Muscle of arm (tissue), 12 donors: Measurements from ENCODE around the gene CCDC142. TPM values are rescaled to one million over a fixed set of nuclear protein-coding genes. Genes with fewer than 3 reads are reported as not detected.
A peak's percentile ranks its signal among the peaks of the same experiment; 100 is the strongest.

Experiments
- DNase-seq: peaks from one replicate; pipeline ENCODE4 v3.0.0-alpha.2; 2013
- polyA plus RNA-seq, 12 donors: library from polyadenylated mRNA; unstranded; fragments of 120-200 nt; gene quantifications; one replicate each; pipeline ENCODE4 v1.2.1, GENCODE V29; 2013; ENCODE audit not compliant: insufficient read length in 12 of 12

Gene CCDC142
- polyA plus RNA-seq, 12 donors: 5.4 to 14.4 (median 8.5) TPM; not detected in 1

DNA sequence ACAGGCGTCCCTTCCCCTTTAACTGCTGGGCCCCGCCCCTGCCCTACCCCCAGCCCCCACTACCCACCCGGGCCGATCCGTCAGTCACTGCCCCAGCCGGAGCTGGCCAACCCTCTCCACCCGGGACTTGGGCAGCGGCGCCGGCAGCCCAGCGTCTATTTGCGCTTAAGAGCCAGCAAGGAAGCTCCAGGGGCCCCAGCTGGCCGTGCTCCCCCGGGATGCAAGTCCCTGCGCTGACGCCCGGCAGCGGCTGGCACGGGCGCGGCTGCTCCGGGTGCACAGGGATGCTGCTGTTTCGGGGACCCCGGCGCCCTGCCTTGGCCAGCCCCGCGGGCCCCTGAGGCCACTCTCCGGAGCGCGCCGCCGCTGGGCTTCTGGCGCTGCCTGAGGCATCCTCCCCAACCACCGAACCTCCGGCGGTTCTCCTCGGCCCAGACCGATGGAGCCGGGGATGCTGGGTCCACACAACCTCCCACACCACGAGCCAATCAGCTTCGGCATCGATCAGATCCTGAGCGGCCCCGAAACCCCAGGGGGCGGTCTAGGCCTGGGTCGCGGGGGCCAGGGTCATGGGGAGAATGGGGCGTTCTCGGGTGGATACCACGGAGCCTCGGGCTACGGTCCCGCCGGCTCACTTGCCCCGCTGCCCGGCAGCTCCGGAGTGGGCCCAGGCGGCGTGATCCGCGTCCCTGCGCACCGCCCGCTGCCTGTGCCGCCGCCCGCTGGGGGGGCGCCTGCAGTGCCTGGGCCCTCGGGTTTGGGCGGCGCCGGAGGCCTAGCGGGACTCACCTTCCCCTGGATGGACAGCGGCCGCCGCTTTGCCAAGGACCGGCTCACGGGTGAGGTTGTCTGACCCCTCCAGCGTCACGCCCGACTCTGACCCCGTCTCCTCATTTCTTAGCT lies 31.8 kb upstream of the CCDC142 start, which contains the start of gene TLX2:
TSS of gene TLX2 (plus strand) at position 83 of the 903 bp plus-strand sequence. CDS start at position 440, 357 bp downstream.
- no peak for DNase-seq

- DNase-seq: no peak
Measured at GRCh38 chr2:74513605-74514367, 31.0 kb upstream of the CCDC142 start.

- no peak for DNase-seq
Measured at GRCh38 chr2:74512744-74513604, 30.2 kb upstream of the CCDC142 start.

- DNase-seq: no peak
Measured at GRCh38 chr2:74511104-74511989, 28.5 kb upstream of the CCDC142 start.

GRCh38 chr2:74510272-74510671 lies 27.5 kb upstream of the CCDC142 start:
- DNase-seq: no peak

DNA sequence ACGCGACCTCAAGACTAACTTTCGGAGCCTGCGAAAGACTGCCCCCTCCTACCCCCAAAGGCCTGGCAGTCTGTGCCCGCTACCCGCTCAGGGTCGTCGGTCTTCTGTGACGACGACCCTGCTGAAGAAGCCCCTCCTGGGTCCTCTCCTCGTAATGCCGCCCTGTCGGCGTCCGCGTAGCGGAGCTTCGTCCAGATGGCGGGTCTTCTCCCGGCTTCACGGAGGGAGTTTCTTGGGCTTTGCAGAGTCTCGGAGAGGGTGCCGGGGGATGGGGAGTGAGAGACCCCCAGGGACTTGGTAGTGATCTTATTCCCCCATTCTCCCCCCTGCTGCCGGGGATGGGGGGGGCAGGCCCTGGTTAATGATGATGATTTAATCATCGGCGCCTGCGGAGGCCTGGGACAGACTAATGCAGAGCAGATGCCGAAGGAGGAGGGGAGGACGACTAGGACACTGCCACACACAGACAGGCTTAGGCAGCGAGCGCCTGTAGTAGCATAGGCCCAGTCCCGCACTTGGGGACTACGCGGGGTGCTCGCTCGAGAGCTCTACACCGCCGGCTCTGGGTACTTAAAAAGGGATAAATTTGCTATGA lies 25.2 kb upstream of the CCDC142 start:
- no peak for DNase-seq

DNA sequence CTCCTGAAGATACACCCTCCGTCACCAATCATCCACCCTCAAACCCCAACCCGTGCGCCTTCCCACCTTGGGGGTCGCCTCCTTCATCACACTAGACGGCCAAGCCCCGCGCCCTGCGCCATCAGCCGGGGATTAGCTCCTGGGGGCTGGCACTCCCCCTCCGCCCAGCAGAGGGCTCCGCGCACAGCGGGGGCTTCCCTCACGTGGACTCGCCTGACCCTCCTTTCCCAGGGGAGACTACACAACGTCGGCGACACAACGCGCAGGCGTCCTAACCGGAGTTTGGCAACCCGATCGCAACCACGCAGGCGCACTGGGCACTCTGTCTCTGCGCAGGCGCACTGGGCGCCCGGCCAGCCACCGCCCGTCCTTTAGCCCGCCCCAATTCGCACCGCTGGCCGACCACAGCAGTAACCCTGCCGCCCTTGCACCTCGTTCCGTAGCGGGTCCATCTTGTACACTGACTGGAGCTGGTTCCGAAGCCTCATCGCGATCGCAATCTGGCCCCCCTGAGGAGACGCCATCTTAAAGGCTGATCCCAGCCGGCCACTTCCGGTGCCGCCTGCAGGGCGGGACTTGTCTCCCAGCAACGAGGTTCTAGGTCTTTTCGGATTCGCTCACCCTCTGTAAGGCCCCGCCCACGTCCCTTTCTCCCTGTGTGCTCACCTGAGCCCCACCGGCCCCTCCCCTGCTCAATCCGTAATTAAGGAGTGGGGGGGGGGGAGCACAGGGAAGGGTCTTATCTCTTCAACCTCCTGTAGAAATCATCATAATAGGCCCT lies 24.5 kb upstream of the CCDC142 start, which contains the start of gene PCGF1:
TSS of gene PCGF1 (minus strand) at position 551 of the 781 bp plus-strand sequence. CDS start at position 524, 27 bp downstream.
- DNase-seq: peak; percentile 99

GRCh38 chr2:74505448-74506246 lies 22.8 kb upstream of the CCDC142 start:
- no peak for DNase-seq

GRCh38 chr2:74504591-74504990 lies 21.8 kb upstream of the CCDC142 start:
- DNase-seq: no peak

GRCh38 chr2:74503506-74504475 lies 21.0 kb upstream of the CCDC142 start:
- DNase-seq: no peak

GRCh38 chr2:74502720-74503505 lies 20.1 kb upstream of the CCDC142 start:
- DNase-seq: peak; percentile 67

- no peak for DNase-seq
Measured at GRCh38 chr2:74502147-74502719, 19.4 kb upstream of the CCDC142 start.

GRCh38 chr2:74501335-74502071 lies 18.7 kb upstream of the CCDC142 start:
- DNase-seq: no peak

GRCh38 chr2:74500578-74500946 lies 17.8 kb upstream of the CCDC142 start:
- no peak for DNase-seq

DNA sequence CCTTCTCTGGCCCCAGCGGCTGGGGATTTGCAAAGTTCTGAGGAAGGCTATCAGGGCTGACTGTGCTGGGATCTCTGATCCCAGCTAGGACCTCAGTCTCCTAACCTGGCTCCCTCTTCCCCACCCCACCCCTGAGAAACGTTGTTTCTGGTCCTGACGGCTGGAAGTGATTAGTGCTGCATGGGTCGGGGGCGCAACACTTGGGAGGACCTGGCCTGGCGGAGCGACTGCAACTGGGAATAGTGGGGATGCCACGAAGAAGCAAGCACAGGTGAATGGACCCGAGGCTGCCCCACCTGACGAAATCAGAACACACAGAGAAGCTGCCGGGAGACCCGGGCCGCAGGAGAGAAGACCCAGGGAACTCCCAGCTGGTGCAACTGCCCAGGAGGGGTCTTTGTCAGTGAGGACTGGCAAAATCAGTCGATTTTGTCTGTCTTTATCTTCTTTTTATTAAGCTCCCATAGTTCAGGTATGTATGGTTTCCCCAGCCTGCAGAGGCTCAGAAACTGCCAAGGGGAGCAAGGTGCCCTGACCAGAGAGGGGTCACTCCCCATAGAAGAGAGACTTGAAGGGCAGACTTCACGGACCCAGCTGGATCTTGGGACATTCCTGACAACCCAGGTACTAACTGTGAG lies 17.3 kb upstream of the CCDC142 start:
- DNase-seq: no peak
